Caco-2 (cell line): ENCODE data around the gene AHCYL2. TPM values are rescaled to one million over a fixed set of nuclear protein-coding genes. Genes with fewer than 3 reads are reported as not detected.

Experiments used
- BruUV-seq: library from RNA; stranded (reverse); fragments of 400-500 nt; replicated peaks from 2 replicates; lab custom pipeline; 2021; lab: Mats Ljungman, UMichigan
- CTCF ChIA-PET: fragments of 300-600 bp; sonication (Branson Sonifier 250); formaldehyde crosslinking; loops from one replicate; lab custom pipeline; 2022; ENCODE audit warnings: antibody characterized with exemption; lab: Charles Lee
- POLR2A ChIA-PET: fragments of 300-600 bp; sonication (Branson Sonifier 250); formaldehyde crosslinking; loops from one replicate; lab custom pipeline; 2022; ENCODE audit warnings: antibody characterized with exemption; lab: Charles Lee
- DNase-seq, 2 experiments: peaks; one replicate each; pipeline versions ENCODE4 v3.0.0 to v3.0.0-alpha.2; 2020 to 2022
- H3K27me3 ChIP-seq: replicated peaks from 2 replicates; pipeline ENCODE4 v1.6.0; 2011; ENCODE audit warnings: low read length; ENCODE audit not compliant: control insufficient read depth, insufficient read depth
- H3K36me3 ChIP-seq: 2 replicates; pipeline ENCODE4 v1.5.1; 2011; ENCODE audit warnings: low read length; ENCODE audit not compliant: control insufficient read depth, insufficient read depth
- H3K4me1 ChIP-seq: fragments of 250-450 bp; sonication (Bioruptor Pico); 2 replicates; pipeline ENCODE4 v1.5.1; 2020; ENCODE audit warnings: mild to moderate bottlenecking
- H3K4me3 ChIP-seq: 2 replicates; pipeline ENCODE4 v1.5.1; 2011; ENCODE audit warnings: low read depth, mild to moderate bottlenecking, control low read depth, low read length
- H3K9me3 ChIP-seq: fragments of 250-450 bp; sonication (Bioruptor Pico); 2 replicates; pipeline ENCODE4 v1.5.1; 2020; ENCODE audit warnings: mild to moderate bottlenecking, moderate library complexity
- H3K27ac Mint-ChIP-seq: one replicate; pipeline ENCODE4 v1.8.0; 2022; ENCODE audit warnings: mixed read lengths; ENCODE audit not compliant: unreplicated experiment
- H3K27me3 Mint-ChIP-seq: one replicate; pipeline ENCODE4 v1.8.0; 2022; ENCODE audit warnings: mixed read lengths; ENCODE audit not compliant: insufficient read depth, unreplicated experiment
- H3K36me3 Mint-ChIP-seq: one replicate; pipeline ENCODE4 v1.8.0; 2022; ENCODE audit warnings: mild to moderate bottlenecking, mixed read lengths; ENCODE audit not compliant: insufficient read depth, unreplicated experiment
- H3K4me1 Mint-ChIP-seq: one replicate; pipeline ENCODE4 v1.8.0; 2022; ENCODE audit warnings: low read depth, mixed read lengths; ENCODE audit not compliant: unreplicated experiment
- H3K4me3 Mint-ChIP-seq: one replicate; pipeline ENCODE4 v1.8.0; 2022; ENCODE audit warnings: mild to moderate bottlenecking, moderate library complexity, mixed read lengths; ENCODE audit not compliant: unreplicated experiment
- H3K9me3 Mint-ChIP-seq: one replicate; pipeline ENCODE4 v1.8.0; 2022; ENCODE audit warnings: mixed read lengths; ENCODE audit not compliant: unreplicated experiment
- intact Hi-C: fragments of 100-400 bp; cut with micrococcal nuclease; formaldehyde crosslinking; loops from one replicate; pipeline ENCODE4 v1.10.0; 2022; ENCODE audit not compliant: unreplicated experiment
- total RNA-seq: library from RNA; stranded (reverse); gene quantifications from 2 replicates; pipeline ENCODE4 v1.2.3, GENCODE V29; 2022
- TF ChIP-seq, protein P1 (sequence below), 2 experiments: fragments of 200-600 bp in 1 of 2; IDR thresholded peaks; 1 replicate in 1 of 2; 2 replicates in 1 of 2; pipeline versions ENCODE4 v1.5.1 to v1.8.0; 2011 to 2022; ENCODE audit warnings: antibody characterized with exemption in 1 of 2, control low read depth in 1 of 2, inconsistent platforms in 1 of 2, low read depth in 1 of 2, low read length in 1 of 2, mild to moderate bottlenecking in 1 of 2, moderate library complexity in 1 of 2; ENCODE audit not compliant: insufficient read depth in 1 of 2, severe bottlenecking in 1 of 2, unreplicated experiment in 1 of 2

AHCYL2 gene
- total RNA-seq, 1 experiment from 2014 or later = 15.8 TPM

DNA sequence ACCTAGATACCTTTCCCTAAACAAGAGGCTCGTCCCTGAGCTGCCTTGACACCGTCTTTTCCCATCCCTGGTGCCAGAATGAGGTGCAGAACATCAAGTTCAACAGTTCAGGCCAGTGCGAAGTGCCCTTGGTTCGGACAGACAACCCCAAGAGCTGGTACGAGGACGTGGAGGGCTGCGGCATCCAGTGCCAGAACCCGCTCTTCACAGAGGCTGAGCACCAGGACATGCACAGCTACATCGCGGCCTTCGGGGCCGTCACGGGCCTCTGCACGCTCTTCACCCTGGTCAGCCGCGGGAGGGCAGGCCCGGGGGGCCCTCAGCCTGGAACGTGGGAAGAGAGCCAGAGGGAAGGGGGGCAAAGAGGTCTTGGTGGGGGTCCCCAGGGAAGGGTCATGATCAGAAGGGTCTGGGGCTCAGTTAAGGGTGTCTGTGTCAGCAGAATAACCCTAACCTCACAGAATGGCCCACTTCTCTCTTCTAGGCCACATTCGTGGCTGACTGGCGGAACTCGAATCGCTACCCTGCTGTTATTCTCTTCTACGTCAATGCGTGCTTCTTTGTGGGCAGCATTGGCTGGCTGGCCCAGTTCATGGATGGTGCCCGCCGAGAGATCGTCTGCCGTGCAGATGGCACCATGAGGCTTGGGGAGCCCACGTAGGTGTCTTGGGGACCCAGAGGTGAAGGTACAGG, 19.6 kb upstream of the AHCYL2 start:
- intact Hi-C loops = no loop called here
- no peaks in the 10 kb centered on the region for H3K4me1 Mint-ChIP-seq
- Histone ChIP-seq H3K36me3 (peaks cover 2% of the 10 kb centered on the region; the same call in 1 of the 2 replicates), H3K4me1 (no peaks in the 10 kb centered on the region), H3K4me3 (no peak overlapping the region), H3K27me3 (no peaks in the 10 kb centered on the region), H3K9me3 (no peaks in the 10 kb centered on the region)
- peaks cover 6% of the 10 kb centered on the region for H3K36me3 Mint-ChIP-seq
- CTCF ChIA-PET = no interaction called here
- no peak overlapping the region for H3K4me3 Mint-ChIP-seq
- H3K27me3 Mint-ChIP-seq = no peaks in the 10 kb centered on the region
- no peak overlapping the region for H3K27ac Mint-ChIP-seq
- POLR2A ChIA-PET = no interaction called here
- no peaks in the 10 kb centered on the region for H3K9me3 Mint-ChIP-seq
- no peak for DNase-seq
- BruUV-seq = no TSS peak
- TF ChIP-seq, protein P1, sequence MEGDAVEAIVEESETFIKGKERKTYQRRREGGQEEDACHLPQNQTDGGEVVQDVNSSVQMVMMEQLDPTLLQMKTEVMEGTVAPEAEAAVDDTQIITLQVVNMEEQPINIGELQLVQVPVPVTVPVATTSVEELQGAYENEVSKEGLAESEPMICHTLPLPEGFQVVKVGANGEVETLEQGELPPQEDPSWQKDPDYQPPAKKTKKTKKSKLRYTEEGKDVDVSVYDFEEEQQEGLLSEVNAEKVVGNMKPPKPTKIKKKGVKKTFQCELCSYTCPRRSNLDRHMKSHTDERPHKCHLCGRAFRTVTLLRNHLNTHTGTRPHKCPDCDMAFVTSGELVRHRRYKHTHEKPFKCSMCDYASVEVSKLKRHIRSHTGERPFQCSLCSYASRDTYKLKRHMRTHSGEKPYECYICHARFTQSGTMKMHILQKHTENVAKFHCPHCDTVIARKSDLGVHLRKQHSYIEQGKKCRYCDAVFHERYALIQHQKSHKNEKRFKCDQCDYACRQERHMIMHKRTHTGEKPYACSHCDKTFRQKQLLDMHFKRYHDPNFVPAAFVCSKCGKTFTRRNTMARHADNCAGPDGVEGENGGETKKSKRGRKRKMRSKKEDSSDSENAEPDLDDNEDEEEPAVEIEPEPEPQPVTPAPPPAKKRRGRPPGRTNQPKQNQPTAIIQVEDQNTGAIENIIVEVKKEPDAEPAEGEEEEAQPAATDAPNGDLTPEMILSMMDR (IDR thresholded peaks at IDR 0.05; ENCODE audit: insufficient read depth in 1 of 2, low read depth in 1 of 2, low read length in 1 of 2, severe bottlenecking in 1 of 2, unreplicated experiment in 1 of 2) = no peak

DNA sequence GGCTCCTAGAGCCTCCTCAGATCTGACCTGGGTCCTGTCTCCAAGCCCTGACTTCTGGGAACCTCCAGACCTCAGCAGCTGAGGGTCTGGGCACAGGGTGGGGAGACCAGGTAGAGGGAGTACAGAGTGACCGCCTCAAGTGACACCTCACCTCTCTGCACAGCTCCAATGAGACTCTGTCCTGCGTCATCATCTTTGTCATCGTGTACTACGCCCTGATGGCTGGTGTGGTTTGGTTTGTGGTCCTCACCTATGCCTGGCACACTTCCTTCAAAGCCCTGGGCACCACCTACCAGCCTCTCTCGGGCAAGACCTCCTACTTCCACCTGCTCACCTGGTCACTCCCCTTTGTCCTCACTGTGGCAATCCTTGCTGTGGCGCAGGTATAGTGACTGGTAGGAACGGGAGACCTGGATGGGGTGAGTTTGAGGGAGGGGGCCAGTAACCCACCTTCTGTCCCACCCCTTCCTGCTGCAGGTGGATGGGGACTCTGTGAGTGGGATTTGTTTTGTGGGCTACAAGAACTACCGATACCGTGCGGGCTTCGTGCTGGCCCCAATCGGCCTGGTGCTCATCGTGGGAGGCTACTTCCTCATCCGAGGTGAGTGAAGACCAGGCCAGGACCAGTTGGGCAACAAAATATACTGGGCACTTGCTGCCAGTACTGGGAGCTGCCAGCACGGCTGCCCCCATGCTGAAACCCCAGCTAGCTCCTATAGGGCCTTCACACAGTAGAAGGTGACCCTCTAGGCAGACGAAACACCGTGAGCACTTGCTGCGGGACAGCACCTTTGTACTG, 18.6 kb upstream of the AHCYL2 start:
- no TSS peak for BruUV-seq
- POLR2A ChIA-PET = no interaction called here

DNA sequence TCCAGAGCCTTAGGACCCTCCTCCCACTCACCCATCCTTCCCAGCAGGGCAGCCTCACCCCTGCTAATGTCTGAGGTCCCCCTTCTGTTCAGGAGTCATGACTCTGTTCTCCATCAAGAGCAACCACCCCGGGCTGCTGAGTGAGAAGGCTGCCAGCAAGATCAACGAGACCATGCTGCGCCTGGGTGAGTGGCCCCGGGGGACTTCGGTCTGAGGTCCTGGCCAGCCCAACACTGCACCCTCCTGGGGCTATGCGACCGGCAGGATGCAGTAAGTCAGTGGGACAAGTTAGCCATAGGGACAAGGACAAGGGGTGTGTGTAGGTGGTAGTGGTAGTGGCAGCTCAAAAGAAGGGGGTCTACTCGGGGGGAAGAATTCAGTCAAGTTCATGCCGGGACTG, 16.2 kb upstream of the AHCYL2 start:
- H3K36me3 Mint-ChIP-seq = peaks cover 11% of the 10 kb centered on the region
- Histone ChIP-seq H3K27me3 (no peaks in the 10 kb centered on the region), H3K4me1 (no peaks in the 10 kb centered on the region), H3K9me3 (no peaks in the 10 kb centered on the region), H3K36me3 (peaks cover 8% of the 10 kb centered on the region), H3K4me3 (no peak overlapping the region)
- no peak overlapping the region for H3K27ac Mint-ChIP-seq
- no peaks in the 10 kb centered on the region for H3K4me1 Mint-ChIP-seq
- H3K9me3 Mint-ChIP-seq = no peaks in the 10 kb centered on the region
- POLR2A ChIA-PET = no interaction called here
- BruUV-seq = no TSS peak
- CTCF ChIA-PET = interaction anchor here (6.3 kb wide), 1 partner anchor 45 kb away, joined by 101 read pairs; no protein-coding TSS in a partner anchor
- H3K4me3 Mint-ChIP-seq = no peak overlapping the region
- TF ChIP-seq, protein P1 (IDR thresholded peaks at IDR 0.05; ENCODE audit: insufficient read depth in 1 of 2, low read depth in 1 of 2, low read length in 1 of 2, severe bottlenecking in 1 of 2, unreplicated experiment in 1 of 2) = no peak
- DNase-seq = no peak
- H3K27me3 Mint-ChIP-seq = no peaks in the 10 kb centered on the region
- intact Hi-C loops = no loop called here

More for the DNA sequence above, 18.6 kb upstream of the AHCYL2 start:
- intact Hi-C loops = no loop called here
- H3K27me3 ChIP-seq = no peaks in the 10 kb centered on the region
- CTCF ChIA-PET = interaction anchor here (2.0 kb wide), 1 partner anchor 42 kb away, joined by 9 read pairs; no protein-coding TSS in a partner anchor
- H3K4me1 Mint-ChIP-seq = no peaks in the 10 kb centered on the region
- no peak overlapping the region for H3K4me3 Mint-ChIP-seq
- no peak for DNase-seq
- no peaks in the 10 kb centered on the region for H3K9me3 ChIP-seq
- H3K4me3 ChIP-seq = no peak overlapping the region
- no peaks in the 10 kb centered on the region for H3K9me3 Mint-ChIP-seq
- H3K27ac Mint-ChIP-seq = no peak overlapping the region
- TF ChIP-seq, protein P1 (IDR thresholded peaks at IDR 0.05; ENCODE audit: insufficient read depth in 1 of 2, low read depth in 1 of 2, low read length in 1 of 2, severe bottlenecking in 1 of 2, unreplicated experiment in 1 of 2) = no peak
- peaks cover 13% of the 10 kb centered on the region for H3K36me3 Mint-ChIP-seq
- peaks cover 6% of the 10 kb centered on the region for H3K36me3 ChIP-seq
- H3K4me1 ChIP-seq = no peaks in the 10 kb centered on the region
- no peaks in the 10 kb centered on the region for H3K27me3 Mint-ChIP-seq
